Colon (tissue), 2 donors: ENCODE measurements around the gene TRIM67.
"Not testable (repeated sequence)": the region's sequence is repeated elsewhere in the genome, so short reads cannot be mapped to it uniquely, and the experiment has no call there.

Experiments used
- FAIRE-seq: peaks from 2 replicates; lab custom pipeline; 2012; peaks lifted over from hg19 to GRCh38; lab: Jason Lieb, UNC
- donor health status: control.
- donor health status: control.

The TRIM67 gene

DNA sequence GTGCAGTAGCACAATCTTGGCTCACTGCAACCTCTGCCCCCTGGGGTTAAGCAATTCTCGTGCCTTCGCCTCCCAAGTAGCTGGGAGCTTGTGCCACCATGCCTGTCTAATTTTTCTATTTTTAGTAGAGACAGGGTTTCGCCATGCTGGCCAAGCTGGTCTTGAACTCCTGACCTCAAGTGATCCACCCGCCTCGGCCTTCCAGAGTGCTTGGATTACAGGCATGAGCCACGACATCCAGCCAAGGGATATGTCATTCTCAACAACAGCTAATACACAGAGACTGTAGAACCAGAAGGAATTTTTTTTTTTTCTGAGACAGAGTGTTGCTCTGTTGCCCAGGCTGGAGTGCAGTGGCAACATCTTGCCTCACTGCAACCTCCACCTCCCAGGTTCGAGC is 3.7 kb upstream of the TRIM67 start:
- FAIRE-seq: not testable (repeated sequence)

DNA sequence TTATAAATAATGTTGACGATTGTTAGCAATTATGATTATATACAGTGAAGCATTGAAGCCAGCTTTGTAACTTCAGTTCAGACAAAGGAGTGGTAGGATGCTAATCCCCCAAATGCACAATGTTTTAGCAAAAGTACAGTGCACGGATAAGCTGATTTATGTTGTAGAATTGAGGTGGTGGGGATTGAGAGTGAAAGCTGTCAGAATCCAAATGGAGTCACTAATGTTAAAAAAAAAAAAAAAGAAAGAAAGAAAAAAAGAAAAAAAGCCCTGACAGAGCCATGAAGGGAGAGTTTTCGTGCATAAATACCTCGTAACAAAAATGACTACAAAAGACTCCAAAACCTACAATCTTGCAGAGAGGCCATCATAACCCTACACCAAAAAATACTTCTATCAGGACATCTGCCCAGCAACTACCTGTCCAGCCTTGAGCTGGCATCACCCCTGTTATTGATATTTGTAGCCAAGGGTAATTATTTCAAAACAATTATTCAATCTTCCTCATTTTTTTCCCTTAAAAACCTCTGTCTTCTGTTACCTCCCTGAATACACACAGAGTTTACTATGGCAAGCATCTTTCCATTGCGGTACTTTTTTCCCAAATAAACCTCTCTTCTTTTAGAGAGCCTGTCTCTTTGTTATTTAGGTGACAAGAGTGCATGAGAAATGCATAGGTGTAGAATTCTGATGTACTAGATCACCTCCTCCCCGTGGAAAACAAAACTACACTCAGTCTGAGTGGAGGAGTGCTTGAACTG is 2.5 kb upstream of the TRIM67 start:
- no peak for FAIRE-seq

DNA sequence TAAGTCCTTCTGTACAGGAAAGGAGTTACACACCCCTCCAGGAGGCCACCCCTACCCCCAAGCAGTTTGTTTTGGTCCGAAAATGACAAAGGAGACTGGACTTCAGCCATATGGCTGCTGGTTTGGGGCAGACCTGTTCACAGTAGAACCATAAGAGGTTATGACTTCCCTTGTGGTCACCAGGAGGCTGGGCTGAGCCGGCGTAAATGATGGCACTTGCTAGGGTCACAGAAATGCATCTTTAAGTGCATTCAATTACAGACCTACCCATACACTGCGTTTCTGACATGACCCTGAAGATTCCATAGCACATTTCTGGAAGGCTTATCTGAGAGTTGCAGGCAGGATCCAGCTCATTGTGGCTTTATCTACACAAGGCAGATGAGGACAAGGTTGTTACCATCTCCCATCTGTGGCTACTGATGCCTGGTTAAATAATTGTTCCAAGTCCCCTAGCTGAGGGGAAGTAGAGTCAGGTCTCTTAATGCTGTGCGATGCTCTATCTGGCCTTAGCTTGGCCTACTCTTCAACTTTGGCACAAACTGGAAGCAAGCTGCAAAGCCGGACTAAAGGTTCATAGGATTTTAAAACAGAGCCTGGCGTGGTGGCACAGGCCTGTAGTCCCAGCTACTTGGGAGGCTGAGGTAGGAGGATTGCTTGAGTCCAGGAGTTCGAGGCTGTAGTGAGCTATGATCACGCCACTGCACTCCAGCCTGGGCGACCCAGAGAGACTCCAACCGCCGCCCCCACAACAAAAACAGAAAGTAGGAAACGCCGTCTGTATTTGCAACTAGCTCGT is 1.7 kb upstream of the TRIM67 start:
- no peak for FAIRE-seq

DNA sequence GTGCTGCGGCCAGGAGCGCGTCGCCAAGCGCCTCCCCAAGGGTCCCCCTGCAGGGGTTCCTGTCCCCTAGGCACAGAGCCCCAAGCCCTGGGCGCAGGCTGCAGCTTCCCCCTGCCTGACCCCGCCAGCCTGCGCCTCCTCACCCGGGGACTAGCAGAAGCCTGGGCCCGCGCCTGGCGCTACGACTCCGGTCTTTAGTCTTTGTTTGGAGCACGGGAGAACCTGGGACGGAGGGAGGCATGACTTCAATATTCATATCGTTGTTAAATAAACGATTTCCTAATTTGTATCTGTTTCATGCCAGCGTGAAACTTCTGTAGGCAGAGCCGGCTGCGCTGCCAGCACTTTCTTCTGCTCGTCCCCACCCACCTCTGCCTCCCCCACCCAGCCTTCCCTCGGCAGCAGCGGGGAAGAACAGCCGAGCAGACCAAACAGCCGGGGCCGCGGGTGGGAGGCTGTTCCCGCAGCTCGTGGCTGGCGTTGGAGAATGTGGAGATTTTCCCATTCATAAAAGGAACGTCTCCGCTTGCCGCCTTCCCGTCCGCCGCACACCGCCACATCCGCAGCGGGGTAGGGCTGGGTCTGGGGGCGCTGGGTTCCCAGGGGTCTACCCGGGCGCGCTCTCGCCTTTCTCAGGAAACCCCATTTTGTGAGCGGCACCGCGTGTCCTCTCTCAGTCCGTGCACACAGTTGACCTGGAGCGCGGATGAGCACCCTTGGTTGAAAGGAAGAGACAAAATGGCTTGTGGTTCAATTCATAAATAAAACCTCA is 777 bp upstream of the TRIM67 start:
- no peak for FAIRE-seq

DNA sequence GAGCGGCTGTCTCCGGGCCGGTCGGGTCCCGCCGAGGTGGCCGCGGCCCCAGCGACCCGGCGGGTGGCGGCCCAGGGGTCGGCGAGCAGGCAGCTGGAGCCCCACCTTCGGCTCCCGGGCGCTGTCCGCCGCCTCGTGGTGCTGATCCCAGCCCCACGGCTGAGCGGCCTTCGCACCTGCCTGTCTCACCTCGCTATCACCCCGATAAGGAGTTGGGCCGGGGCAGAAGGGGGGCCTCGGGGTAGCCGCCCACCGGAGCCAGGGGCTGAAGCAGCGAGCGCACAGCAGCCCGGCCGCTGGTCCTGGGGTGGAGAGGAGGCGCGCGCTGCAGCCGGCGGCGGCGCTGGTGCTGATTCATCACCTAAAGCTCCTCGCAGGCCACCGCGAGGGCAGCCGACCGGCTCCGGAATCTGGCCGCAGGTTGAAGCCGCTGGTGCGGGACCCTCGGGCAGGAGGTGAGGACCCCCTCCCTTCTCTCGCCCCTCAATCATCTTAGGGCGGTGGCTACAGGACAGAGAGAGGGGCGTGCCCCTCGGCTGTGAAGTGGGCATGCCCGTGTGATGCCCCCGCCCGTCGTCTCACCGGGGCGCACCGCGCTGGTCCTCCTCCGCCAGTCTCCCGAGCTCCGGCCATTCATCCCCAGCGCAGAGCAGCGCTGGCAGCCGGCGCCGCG is 575 bp downstream of the TRIM67 start:
- no peak for FAIRE-seq

DNA sequence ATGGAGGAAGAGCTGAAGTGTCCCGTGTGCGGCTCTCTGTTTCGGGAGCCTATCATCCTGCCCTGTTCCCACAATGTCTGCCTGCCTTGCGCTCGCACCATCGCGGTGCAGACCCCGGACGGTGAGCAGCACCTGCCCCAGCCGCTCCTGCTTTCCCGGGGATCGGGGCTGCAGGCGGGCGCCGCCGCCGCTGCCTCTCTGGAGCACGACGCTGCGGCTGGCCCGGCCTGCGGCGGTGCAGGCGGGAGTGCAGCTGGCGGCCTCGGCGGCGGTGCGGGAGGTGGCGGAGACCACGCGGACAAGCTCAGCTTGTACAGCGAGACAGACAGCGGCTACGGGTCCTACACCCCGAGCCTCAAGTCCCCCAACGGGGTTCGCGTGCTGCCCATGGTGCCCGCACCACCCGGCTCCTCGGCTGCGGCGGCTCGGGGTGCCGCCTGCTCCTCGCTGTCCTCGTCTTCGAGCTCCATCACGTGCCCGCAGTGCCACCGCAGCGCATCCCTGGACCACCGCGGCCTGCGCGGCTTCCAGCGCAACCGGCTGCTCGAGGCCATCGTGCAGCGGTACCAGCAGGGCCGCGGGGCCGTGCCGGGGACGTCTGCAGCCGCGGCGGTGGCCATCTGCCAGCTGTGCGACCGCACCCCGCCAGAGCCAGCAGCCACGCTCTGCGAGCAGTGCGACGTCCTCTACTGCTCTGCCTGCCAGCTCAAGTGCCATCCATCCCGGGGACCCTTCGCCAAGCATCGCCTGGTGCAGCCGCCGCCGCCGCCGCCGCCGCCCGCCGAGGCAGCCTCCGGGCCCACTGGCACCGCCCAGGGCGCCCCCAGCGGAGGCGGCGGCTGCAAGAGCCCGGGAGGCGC is 1.3 kb downstream of the TRIM67 start:
- no peak for FAIRE-seq

DNA sequence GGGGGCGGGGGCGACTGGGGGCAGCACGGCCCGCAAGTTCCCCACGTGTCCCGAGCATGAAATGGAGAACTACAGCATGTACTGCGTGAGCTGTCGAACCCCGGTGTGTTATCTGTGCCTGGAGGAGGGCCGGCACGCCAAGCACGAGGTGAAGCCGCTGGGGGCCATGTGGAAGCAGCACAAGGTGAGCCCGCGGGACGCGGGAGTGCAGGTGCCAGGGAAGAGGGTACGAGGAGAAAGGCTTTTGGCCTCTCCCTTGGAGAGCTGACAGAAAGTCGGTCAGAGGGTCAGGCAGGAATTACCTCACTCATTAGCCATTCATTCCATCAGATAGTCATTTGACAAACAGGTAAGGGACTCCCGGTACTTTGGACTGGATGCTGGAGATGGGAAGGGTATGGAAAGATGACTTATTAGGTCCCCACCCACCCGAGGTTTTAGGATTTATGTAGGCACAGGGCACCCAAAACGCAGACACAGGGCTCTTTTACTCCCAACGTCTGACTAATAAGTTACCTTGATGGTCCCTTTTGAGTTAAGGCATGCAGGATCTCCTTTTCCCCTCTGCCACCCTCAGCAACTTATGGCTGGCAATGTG is 2.1 kb downstream of the TRIM67 start:
- FAIRE-seq: no peak

DNA sequence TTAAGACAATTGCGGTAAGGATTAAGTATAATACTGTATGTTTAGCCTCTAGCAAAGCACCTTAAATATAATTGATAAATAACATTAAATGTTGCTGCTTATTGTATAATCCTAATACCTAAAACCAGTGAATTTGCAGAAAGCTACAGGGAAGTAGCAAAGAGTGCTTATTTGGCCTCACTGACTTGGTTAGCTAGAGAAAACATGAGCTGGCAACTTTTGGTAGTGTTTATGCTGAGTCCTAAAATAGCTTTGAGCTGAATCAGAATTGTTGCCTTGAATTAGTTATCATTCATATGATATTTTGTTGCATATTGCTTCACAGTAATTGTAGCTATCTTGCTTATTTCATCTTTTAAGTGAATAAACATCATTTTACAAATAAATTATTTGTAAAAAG is 3.5 kb downstream of the TRIM67 start:
- FAIRE-seq: no peak

DNA sequence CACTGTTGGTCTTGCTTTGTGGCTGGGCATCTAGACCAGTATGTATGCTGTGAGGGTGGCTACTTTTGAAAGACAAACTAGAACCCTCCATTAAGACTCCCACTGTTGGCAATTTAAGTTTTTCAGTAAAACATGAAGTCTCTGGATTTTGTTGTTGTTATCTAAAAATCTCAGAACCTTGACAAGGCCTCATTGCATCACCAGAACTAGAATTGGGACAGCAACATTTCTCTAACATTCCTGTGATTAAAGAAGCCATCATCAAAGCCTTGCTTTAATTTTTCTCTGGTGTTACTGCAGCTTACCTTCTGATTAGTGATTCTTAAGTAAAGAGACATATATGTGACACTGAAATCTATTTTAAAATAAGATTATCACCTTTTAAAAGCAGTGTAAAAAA is 4.5 kb downstream of the TRIM67 start:
- FAIRE-seq: no peak

DNA sequence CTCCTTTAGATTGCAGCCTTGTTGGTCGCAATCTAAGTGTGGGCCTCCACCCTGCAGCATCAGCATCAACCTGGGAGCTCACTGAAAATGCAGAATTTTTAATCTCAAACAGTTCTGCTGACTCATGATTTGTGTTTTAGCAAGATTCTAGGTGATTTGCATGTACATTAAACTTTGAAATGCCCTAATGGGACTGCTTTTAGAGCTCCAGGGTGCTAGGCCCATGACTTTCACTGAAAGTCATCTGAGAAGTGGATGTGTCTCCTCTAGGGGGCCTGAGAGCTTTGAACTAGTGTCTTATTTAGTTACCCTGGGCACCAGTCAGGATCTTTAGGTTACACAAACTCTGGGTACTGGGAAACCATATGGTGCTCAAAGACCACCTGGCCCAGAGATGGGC is 9.0 kb downstream of the TRIM67 start:
- no peak for FAIRE-seq

DNA sequence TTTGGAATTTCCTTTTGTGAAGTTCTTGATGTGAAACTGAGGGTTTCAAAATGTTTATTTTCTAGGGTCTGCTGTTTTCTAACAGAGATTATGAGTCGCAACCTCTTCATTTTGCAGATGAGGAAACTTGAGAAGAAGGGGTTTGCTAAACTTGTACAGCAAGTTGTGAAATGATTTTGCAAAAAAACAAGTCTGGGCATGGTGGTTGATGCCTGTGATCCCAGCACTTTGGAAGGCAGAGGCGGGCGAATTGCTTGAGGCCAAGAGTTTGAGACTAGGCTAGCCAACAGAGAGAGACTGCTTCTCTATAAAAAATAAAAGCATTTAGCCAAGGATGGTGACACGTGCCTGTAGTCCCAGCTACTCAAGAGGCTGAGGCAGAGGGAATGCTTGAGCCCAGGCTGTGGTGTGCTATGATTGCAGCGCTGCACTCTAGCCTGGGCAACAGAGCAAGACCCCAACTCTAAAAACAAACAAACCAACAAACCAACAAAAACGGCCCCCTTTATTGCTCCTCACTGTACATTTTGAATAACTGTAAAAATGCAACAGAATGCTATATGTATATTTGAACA is 9.9 kb downstream of the TRIM67 start:
- FAIRE-seq: no peak

DNA sequence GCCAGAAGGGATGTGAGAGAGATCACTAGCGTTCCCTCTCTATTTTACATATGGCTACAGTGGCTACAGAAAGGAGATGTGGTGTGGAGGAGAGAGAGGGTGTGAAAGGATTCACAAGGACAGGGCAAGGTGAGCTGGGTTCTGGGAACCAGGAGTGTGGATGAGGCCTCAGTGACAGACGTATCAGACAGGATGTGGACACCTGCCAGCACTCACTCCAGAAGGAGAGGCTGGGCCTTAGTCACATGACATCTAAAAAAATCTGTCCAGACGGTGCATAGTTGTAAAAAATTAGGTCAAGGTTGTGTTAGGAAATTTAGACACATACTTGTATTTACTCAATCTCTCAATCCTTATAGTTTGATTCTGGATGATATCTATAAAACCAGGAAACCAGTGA is 10.6 kb downstream of the TRIM67 start:
- FAIRE-seq: no peak

DNA sequence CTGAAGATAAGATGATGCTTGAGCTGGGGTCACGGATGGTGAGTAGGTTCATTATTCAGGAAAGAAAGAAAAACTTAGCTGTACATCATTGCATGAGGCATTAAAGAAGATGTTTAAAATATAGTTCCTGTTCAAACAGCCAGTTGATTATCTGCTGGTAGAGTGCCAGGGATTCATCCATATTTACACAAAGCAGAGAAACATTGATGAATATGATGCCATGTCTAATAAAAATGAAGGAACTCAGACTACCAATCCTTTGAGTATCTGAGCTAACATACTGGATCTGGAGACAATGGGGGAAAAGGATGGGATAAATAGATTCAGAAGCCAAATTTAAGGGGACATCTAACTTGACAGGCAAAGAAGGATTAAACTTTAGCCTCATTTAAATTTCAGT is 14.6 kb downstream of the TRIM67 start:
- no peak for FAIRE-seq

DNA sequence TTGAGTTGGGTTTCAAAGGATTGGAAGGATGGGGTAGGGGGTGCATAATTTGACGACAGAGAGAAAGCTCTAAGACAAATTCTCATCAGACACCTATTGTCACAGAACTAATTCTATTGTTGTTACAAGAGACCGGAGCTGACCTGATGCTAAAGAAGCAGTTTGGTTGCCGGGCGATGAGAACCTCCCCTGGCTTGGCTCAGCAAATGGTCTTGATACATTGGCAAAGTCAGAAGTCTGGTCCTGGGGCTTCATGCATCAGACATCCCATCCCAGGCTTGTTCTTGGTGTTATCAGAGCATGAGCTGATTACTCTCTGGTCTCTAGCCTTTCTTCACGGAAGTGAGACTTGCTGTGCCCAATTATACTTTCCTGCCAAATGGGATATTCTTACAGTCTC is 15.4 kb downstream of the TRIM67 start:
- no peak for FAIRE-seq

DNA sequence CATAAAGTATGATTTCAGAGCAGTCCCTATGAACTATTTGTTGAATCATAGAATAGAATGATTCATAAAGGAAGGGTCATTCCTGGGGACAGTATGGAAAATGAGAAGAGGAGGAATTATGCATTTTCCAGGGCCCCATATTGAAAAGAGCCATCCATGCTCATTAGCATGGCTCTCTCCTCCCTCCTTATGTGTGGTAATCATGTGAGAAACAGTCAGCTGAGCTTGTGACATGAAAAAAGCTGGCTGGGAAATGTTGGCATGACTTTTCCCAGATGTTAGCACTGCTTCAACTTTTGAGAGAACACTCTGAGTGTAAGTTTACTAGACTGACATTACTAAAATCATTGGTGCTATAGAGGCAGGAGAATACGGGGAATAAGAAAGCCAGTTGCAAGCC is 16.1 kb downstream of the TRIM67 start:
- no peak for FAIRE-seq

DNA sequence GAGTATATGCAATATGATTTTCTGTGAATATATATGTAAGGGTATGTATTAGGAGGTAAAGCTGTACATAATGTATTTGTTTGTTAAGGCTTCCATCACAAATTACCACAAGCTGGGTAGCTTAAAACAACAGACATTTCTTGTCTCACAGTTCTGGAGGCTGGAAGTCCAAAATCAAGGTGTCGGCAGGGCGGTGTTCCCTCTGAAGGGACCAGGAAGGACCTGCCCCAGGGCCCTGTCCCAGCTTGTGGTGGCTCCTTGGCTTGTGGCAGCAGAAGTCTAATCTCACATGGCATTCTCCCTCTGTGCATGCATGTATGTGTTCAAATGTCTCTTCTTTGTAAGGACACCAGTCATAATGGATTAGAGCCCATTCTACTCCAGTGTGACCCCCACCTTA is 17.1 kb downstream of the TRIM67 start:
- FAIRE-seq: no peak

DNA sequence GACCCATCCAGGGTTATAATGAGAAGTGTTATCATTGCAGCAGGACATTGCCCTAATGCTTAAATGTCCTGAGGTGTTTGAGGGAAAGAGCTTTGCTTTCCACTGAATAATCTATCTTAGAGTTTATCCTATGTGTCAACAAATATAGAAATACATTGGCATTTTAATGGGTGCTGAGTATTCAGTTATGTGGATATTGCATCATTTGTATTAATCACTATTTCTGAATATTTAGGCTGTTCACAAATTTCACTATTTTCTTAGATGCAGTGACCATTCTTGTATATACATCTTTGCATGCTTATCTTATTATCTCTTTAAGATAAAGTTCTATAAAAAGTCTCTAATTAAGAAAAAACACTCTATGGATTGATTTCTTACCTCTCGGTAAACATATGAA is 18.2 kb downstream of the TRIM67 start:
- FAIRE-seq: no peak

DNA sequence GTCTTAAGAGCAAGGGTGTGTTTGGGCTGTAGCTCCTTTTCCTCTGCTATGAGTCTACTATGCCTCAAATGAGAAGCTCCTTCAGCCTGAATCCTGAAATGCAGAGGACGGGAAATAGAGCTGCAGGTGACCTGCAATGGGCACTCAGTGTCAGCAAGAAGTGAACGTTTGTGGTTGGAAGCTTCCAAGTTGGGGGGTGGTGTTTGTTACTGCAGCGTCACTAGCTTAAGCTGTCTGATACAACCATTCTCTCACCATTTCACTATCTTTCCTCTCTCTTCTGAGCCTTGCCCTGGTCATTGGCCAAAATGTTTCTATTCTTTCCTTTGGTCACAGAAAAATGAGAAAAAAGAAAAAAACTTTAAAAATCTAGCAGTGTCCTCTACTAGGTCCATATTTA is 19.4 kb downstream of the TRIM67 start:
- no peak for FAIRE-seq

DNA sequence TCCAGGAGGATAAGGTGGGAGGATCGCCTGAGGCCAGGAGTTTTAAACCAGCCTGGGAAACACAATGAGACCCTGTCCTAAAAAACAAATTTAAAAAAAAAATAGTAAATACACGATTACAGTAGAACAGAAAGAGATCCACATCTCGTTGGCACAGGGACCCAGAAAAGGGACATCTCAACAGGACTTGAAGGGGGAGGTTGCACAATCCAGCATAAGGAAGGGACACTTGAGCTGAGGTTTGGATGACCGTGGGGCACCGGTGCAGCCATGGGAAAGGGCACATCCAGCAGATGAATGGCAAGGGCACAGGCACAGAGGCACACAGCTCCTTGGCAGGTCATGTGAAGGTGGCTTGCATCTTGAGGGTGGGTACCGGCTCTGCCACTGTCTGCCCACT is 20.5 kb downstream of the TRIM67 start:
- FAIRE-seq: no peak
